ENCODE data around the gene GLIS1.

DNA sequence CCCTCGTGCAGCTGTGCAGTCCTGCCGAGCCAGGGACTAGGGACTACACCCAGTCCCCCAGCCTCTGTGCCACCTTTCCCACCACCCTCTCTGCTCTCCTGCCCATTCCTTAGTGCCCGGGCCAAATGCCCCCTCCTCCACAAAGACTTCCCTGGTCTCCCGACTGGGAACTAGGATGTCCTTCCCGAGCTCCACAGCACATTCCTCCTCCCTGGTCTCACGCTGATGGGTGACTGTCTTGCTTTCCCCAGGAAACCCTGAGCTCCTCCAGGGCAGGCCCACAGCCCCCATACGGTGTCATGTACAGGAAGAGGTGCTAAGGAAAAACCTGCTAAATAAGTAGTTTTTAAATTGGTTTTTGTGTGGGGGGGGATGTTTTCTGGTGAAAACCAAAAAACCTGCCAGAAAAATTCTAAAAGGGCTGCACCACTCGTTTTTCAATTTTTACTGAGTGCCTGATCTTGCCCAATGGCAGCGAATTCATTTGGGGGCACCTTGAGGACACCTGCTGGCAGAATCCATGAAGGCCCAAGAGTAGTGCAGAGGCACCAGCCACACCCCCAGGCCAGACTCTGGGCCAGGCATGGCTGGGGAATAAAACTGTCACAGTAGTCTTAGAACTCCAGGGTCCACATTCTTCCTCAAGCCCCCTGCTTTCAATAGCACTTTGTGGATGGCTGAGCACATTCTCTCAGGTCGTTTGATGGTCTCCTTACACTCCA lies 50.4 kb downstream of the GLIS1 start:
- TF ChIP-seq EZH2 (IDR thresholded peaks at IDR 0.05) (no peak), POLR2AphosphoS5 (IDR thresholded peaks at IDR 0.05; ENCODE audit: borderline replicate concordance, low read depth, low read length) (no peak)

Data from SK-N-MC (cell line).